Testis (tissue), 2 donors: ENCODE measurements around the gene CMYA5.

Experiments
- POLR2A ChIP-seq: fragments of 450-650 bp; IDR thresholded peaks from one replicate; pipeline ENCODE4 v1.6.1; 2017; ENCODE audit warnings: antibody characterized with exemption, mild to moderate bottlenecking, moderate library complexity
- TF ChIP-seq, protein P1 (sequence below), 3 experiments: fragments of 450-650 bp in 2 of 3; fragments of 200-600 bp in 1 of 3; sonication (generic) in 1 of 3; IDR thresholded peaks; one replicate each; pipeline ENCODE4 v1.5.1; 2016 to 2019; ENCODE audit warnings: antibody characterized with exemption in 3 of 3, mild to moderate bottlenecking in 2 of 3, moderate library complexity in 1 of 3

DNA sequence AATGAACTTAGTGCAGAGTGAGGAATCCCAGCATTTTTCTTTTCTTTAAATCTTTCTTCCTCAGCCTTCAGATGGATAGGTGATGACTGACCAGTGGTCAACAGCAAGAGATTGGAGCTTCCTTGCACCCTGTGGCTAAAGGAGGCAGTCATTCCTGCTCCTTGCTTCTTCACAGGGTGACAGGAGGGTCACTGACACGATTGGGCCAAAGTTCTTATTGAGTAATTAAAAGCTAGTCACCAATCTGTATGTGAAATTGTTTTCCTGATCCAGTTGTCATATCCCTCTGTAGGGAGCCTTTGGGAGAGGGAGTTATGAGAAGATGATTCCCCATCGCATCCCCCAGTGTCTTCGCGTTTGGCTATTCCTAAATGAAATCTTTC lies 85.2 kb downstream of the CMYA5 start:
- TF ChIP-seq, protein P1, sequence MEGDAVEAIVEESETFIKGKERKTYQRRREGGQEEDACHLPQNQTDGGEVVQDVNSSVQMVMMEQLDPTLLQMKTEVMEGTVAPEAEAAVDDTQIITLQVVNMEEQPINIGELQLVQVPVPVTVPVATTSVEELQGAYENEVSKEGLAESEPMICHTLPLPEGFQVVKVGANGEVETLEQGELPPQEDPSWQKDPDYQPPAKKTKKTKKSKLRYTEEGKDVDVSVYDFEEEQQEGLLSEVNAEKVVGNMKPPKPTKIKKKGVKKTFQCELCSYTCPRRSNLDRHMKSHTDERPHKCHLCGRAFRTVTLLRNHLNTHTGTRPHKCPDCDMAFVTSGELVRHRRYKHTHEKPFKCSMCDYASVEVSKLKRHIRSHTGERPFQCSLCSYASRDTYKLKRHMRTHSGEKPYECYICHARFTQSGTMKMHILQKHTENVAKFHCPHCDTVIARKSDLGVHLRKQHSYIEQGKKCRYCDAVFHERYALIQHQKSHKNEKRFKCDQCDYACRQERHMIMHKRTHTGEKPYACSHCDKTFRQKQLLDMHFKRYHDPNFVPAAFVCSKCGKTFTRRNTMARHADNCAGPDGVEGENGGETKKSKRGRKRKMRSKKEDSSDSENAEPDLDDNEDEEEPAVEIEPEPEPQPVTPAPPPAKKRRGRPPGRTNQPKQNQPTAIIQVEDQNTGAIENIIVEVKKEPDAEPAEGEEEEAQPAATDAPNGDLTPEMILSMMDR (IDR thresholded peaks at IDR 0.05), result no peak
- TF ChIP-seq POLR2A, result no peak
